Fibroblast of skin of right quadriceps (primary cell): Measurements from ENCODE around the gene ETFA.

ENCODE experiments used
- DNase-seq: peaks from one replicate; pipeline ENCODE4 v3.0.0-alpha.2; 2013

Gene ETFA

DNA sequence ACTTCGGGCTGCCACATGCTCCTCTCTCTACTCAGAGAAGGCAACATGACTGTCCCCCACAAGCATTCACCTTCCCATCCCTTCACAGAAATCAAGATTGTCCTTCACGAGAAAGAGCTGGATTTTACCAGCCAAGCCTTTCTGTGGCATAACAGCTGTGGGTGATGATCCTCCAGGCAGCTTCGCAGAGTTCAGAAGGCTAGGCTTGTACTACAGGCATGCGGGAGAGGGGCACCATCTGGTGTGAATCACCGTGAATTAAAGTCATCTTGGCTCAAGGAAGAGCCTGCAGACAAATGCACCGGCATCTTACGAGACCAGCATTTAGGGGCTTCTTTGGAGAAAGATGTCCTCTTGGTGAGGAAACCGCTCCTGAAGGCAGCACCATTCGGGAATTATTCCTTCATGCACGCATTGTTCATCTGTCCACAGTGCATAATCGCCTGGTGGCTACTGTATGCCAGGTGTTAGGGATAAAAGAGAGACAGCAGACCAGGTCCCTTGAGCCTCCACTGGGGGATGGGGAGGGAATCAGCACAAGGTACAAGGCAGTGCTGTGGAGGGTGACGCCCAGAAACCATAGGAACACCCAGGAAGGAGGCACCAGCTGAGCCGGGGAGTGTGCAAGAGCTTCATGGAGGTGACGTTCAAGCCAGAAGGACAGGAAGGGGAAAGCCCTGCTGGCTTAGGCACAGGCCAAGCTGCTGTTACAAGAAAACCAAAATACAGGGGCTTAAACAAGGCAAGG is 142.9 kb downstream of the ETFA start:
- DNase-seq, result peak; percentile 50

DNA sequence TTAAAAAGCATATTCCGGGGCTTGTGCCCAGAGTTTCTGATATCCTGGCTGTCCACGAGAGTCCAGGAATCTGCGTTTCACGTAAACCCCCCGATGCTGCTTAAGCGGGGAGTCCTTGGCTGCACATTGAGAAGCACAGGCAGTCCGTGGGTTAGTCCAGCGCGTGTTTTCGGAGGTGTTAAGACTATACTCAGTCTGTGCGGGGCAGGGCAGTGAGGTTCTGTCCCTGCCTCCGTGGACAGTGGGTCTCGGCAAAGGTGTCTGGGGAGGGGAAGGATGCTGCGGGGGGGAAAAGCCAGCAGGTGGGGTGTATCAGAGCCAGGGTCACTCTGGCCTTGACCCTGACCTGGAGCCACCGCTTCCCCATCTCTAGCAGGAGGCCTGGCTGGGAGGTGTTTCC is 145.3 kb downstream of the ETFA start:
- no peak for DNase-seq
